GM18907 (cell line): ENCODE results near the gene MRPL39.

ENCODE experiments used
- ATAC-seq: cut with Tn5 transposase; IDR thresholded peaks from one replicate; pipeline ENCODE4 v1.9.1; 2021; ENCODE audit warnings: mild to moderate bottlenecking, moderate library complexity; ENCODE audit not compliant: unreplicated experiment

The MRPL39 gene

GRCh38 chr21:25541042-25541441 is 66.2 kb downstream of the MRPL39 start:
- no peak for ATAC-seq

DNA sequence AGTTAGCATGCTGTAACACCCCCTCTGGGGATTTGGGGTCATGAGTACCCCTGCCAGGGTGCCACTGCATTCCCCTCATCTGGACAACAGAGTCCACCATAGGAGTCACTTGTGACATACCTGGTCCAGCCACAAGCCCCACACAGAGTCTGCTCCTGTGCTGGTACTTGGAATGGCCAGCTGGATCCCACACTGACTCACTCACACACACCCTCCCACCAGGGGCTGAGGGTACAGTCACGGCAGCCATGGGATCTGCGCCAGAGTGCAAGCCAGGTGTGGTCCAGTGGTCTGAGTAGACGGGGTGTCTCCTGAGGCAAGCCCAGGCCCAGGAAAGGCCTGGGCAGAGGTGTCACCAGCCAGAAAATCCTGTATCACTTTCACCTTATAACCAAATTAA is 67.7 kb downstream of the MRPL39 start:
- no peak for ATAC-seq

DNA sequence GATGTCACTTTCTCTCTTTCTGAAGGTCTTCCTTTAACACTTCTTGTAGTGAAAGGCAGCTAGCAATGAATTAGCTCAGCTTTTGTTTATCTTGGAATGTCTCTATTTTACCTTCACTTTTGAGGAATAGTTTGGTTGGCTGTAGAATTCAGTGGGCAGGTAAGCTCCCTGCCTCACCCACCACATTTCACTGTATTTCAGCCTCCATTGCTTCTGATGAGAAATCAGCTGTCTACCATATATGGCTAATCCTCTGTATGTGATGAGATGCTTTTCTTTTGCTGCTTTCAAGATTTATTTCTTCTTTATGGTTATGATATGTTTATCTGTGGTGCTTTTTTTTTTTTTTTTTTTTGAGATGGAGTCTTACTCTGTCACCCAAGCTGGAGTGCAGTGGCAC is 70.1 kb downstream of the MRPL39 start:
- no peak for ATAC-seq

- no peak for ATAC-seq
Measured at GRCh38 chr21:25536752-25537151, 70.5 kb downstream of the MRPL39 start.

DNA sequence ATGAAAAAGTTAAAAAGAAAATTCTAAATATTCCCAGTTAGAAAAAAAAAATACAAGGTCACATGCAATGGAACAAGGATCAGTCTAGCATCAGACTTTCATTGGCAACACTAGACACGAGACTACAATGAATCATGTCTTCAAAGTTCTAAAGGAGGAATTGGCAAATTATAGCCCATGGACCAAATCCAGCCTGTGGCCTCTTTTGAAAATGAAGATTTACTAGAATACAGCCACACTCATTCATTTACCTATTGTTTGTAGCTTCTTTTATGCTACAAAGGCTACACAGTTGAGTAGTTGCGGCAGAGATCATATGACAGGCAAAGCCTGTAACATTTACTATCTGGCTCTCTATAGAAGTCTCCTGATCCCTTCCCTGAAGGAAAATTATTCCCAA is 71.4 kb downstream of the MRPL39 start:
- ATAC-seq, result no peak
